Right forelimb (tissue), 1 donor: ENCODE measurements around the gene POLR2I.
"Not testable (repeated sequence)": the region's sequence is repeated elsewhere in the genome, so short reads cannot be mapped to it uniquely, and the experiment has no call there.

Experiments used
- DNase-seq: peaks from one replicate; pipeline ENCODE4 v3.0.0-alpha.2; 2018

POLR2I gene

DNA sequence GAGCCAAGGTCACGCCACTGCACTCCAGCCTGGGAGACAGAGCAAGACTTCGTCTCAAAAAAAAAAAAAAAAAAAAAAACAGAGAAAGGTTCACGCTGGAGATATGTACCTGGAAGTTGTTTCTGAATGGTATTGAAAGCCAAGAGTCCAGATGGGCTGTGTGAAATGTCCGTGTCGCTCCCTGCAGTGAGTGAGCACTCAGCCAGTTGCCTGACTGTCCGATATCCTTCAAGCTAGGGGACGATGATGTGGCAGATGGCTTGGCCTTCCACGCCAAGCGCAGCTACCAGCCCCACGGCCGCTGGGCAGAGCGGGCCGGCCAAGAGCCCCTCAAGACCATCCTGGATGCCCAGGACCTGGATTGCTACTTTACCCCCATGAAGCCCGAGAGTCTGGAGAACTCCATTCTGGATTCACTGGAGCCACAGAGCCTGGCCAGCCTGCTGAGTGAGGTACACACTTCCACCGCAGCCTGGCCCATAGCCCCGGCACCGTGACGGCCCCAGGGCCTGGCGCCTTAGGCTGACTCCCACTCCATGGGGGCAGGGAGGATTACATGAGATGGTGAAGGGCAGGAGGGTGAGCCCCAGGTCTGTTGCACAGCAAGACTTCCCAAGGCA is 15.4 kb downstream of the POLR2I start:
- no peak for DNase-seq

- no peak for DNase-seq
Measured at GRCh38 chr19:36097036-36097435, 17.6 kb downstream of the POLR2I start.

DNA sequence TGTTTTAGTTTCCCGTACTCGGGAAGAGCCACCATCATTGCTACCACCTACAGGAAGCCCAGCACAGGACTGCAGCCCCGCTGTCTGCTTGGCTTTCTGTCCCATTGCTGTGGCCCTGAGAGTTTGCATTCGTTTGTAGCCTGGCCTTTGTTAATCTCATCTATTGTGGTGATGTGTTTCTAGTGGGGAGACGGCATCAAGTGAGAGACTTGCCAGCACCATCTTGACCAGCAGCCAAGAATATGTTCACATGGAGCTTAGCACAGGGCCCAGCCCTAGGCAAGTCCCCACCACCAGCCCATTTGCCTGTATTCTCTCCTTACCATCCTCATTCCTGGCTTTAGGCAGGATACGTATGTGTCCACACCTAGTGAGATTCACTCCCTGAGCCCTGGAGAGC is 21.0 kb downstream of the POLR2I start:
- DNase-seq = no peak

- no peak for DNase-seq
Measured at GRCh38 chr19:36093146-36093662, 21.5 kb downstream of the POLR2I start.

DNA sequence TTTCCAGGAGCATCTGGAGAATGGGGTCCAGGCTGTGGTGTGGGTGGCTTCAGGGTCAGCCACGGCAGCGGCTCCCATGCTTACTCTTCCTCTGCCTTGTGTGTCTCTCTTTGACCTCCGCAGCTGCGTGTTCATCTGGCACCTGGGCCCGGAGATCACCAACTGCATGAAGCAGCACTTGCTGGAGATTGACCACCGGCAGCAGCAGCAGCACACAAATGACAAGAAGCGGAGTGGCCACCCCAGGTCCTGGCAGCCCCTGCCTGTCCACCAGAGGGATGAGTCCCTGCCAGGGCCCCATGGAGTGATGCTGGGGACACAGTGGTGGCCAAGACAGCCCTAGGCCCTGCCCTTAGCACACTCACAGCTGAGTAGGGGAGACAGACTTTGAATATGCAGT is 22.1 kb downstream of the POLR2I start:
- no peak for DNase-seq

DNA sequence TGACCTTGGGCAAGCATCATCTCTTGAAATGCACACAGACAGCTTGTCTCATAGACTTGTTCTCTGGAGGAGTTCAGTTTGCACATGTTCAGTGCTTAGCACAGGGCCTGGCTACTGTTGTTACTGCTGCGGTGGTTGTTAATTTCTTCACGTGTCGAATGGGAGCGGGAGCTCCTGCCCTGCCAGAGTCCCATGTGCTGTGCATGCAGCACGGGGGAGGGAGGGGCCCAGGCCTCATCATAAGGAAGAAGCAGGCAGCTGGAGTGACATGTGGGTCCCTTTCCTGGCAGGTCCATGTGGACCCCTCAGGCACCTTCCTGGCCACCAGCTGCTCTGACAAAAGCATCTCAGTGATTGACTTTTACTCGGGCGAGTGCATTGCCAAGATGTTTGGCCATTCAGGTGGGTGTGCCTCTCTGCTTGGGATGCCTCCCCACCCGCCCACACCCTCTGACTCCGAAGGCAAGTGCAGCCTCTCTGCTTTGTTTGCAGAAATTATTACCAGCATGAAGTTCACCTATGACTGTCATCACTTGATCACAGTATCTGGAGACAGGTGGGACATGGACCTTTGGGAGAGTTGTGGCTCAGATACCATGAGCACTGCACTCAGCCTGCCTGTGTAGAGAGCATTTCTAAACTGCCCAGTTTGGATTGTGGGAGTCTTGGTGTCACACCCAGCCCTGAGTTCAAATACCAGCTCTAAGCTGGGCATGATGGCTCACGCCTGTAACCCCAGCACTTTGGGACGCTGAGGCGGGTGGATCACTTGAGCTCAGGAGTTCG is 23.6 kb downstream of the POLR2I start:
- no peak for DNase-seq

DNA sequence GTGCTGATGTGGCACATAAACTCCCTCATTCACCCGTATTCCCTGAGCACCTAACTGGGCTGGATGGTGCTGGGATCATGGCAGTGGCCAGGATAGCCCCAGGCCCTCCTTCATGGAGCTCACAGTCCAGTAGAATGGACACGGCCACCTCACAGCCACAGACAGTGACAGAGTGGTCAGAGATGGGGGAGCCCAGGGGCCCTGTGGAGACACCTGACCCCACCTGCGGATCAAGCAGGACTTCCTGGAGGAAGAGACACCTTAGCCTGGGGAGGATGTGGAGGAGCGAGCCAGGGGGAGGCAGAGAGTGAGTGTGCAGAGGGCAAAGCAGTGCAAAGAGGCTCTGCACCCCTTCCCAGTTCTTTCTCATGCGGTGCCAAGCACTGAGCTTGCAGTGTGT is 24.8 kb downstream of the POLR2I start:
- no peak for DNase-seq

DNA sequence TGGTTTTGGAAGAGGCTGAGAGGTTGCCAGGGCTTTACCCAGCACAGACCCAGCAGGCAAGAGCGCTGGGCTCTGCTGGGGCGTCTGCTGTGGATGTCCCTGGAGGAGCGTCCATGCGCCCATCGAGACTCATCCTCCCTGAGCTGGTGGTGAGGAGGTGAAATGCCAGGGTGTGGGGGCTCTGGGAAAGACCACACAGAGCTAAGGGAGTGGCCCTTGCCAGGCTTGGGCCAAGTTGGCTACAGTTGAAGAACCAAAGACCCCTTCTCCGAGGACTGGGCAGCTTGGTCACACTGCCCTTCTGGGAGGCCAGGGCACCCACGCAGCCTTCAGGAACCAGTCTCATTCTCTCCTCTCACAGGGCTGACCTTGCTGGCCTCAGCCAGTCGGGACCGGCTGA is 28.3 kb downstream of the POLR2I start:
- no peak for DNase-seq

DNA sequence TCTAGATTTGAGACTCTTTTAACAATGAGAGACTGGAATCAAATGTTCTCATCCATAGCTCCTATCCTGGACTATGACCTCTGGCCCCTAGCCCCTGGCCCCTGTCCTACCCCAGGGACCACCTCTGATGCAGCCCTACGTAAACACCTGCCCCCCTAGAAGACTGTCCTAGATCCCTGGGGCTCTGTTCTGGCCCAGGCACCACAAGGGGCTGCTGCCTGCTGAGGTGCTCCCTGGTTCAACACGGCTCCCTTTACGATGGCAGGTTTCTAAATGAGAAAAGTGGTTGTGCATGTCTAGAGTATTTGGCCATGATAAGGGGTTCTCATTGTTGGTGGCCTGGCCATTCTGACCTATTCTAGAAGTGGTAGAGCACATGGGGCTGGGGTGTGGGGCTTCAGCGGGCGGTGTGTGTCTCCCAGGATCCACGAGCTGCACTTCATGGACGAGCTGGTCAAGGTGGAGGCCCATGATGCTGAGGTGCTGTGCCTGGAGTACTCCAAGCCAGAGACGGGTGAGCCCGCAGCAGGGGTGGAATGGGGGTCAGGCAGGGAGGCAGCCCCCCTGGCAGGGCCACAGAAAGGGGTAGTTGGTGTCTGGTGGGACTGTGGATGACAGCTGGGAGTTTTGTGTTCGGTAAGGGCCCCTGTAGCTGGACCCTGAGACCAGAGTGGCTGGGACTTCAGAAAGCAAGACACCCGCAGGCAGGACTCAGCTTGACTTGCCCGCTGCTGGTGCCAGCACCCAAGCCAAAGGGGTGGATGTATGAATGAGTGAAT is 30.3 kb downstream of the POLR2I start:
- no peak for DNase-seq

DNA sequence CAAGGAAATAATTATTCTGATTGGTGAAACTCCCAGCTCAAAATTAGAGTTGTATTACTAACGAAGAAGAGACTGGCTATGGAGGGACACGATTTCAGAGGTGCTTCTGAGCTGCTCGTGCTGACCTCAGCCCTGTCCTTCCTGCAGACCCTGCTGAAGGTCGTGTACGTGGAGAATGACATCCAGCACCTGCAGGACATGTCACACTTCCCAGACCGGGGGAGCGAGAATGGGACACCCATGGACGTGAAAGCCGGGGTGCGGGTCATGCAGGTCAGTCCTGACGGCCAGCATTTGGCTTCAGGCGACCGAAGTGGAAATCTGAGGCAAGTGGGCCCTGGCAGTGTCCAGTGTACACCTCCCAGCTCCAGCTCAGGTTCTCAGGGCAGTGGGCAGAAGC is 31.8 kb downstream of the POLR2I start:
- no peak for DNase-seq

GRCh38 chr19:36081894-36082293 is 32.8 kb downstream of the POLR2I start:
- no peak for DNase-seq

DNA sequence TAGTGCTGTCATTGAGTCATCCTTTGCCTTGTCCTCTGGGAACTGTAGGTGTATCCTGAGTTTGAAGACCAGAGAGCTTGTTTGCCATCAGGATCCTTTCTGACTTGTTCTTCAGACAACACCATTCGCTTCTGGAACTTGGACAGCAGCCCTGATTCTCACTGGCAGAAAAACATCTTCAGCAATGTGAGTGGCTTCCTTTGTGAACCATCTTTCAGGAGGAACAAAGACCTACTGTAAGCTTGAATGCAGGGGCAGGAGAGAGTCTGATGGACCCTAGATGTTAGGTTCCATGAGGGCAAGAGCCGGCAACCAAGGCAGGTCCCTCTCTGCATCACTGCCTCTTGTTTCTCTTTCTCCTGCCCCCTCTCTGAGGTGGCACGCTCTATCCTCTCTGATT is 33.3 kb downstream of the POLR2I start:
- DNase-seq = no peak

DNA sequence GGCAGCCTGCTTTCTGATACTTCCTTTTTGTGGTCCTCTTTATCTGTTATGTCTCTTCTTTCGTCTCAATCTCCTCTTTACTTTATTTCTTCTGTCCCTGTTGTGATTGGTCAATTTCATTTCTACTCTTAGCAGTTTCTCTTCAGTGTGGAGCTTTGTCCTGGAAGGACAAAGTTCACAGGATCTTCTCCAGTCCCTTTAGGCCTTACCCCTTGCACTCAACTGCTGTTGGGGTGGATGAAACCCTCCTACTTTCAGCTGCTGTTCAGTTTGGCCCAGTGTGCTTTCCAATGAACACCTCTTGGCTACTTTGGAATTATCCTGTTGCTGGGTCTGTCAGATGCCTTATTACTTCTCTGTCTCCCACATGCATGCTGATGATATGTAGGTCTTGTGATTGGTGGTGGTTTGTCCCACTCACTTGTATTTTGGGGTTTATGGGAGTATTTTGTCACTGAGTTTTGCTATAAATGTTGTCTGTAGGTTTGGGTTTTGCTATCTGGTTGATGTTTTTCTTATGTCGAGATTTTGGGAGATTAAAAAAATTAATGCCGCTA is 35.2 kb downstream of the POLR2I start:
- no peak for DNase-seq

GRCh38 chr19:36073121-36073876 is 41.4 kb downstream of the POLR2I start:
- DNase-seq = no peak

- DNase-seq = no peak
Measured at GRCh38 chr19:36072081-36072480, 42.6 kb downstream of the POLR2I start.

GRCh38 chr19:36068810-36069499 is 45.7 kb downstream of the POLR2I start:
- not testable (repeated sequence) for DNase-seq

DNA sequence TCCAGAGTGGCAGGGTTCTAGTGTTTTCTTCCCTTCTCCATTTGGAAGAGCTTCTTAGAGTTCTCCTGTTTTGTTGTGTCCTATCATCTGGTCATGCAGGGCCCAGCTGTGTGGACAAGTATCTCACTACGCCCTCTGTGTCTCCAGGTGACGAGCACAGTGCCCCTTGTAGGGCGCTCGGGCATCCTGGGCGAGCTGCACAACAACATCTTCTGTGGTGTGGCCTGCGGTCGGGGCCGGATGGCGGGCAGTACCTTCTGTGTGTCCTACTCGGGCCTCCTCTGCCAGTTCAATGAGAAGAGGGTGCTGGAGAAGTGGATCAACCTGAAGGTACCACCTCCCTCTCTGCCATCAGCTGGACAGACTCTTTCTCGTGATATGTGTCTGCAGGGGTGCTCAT is 47.0 kb downstream of the POLR2I start:
- no peak for DNase-seq

- no peak for DNase-seq
Measured at GRCh38 chr19:36064826-36065225, 49.8 kb downstream of the POLR2I start.
